Esophagus muscularis mucosa (tissue), 4 donors: ENCODE results near the gene PTPN11. TPM values are rescaled to one million over a fixed set of nuclear protein-coding genes. Genes with fewer than 3 reads are reported as not detected.

Experiments
- DNase-seq: peaks from one replicate; pipeline ENCODE4 v3.0.0-alpha.2; 2017; ENCODE audit errors: extremely low spot score
- H3K27ac ChIP-seq, 4 donors: fragments of 200-600 bp; sonication (generic); replicated peaks in 1 of 4; 1 replicate in 3 of 4; 2 replicates in 1 of 4; pipeline ENCODE4 v1.5.1; 2016 to 2019; ENCODE audit warnings: mild to moderate bottlenecking in 1 of 4
- H3K27me3 ChIP-seq, 4 donors: fragments of 200-600 bp; sonication (generic); one replicate each; pipeline versions ENCODE4 v1.5.1 to v1.6.0; 2016 to 2019
- H3K36me3 ChIP-seq, 4 donors: fragments of 200-600 bp; sonication (generic); one replicate each; pipeline ENCODE4 v1.5.1; 2016 to 2019
- H3K4me1 ChIP-seq, 4 donors: fragments of 200-600 bp; sonication (generic); one replicate each; pipeline ENCODE4 v1.5.1; 2016 to 2019
- H3K4me3 ChIP-seq, 4 donors: fragments of 200-600 bp; sonication (generic); 1 replicate in 2 of 4; 2 replicates in 2 of 4; pipeline ENCODE4 v1.5.1; 2016 to 2019; ENCODE audit warnings: mild to moderate bottlenecking in 4 of 4, moderate library complexity in 1 of 4
- H3K9me3 ChIP-seq, 4 donors: fragments of 200-600 bp; sonication (generic); 1 replicate in 3 of 4; 2 replicates in 1 of 4; pipeline ENCODE4 v1.5.1; 2016 to 2019
- CTCF ChIP-seq, 3 experiments: fragments of 200-600 bp in 2 of 3; fragments of 450-650 bp in 1 of 3; sonication (generic) in 2 of 3; IDR thresholded peaks; one replicate each; pipeline ENCODE4 v1.5.1; 2017 to 2019; ENCODE audit warnings: antibody characterized with exemption in 3 of 3, mild to moderate bottlenecking in 2 of 3, moderate library complexity in 1 of 3
- EP300 ChIP-seq: sonication (generic); formaldehyde crosslinking; IDR thresholded peaks from one replicate; pipeline ENCODE4 v1.6.1; 2017; ENCODE audit warnings: antibody characterized with exemption
- POLR2A ChIP-seq: fragments of 450-650 bp; IDR thresholded peaks from one replicate; pipeline ENCODE4 v1.6.1; 2017; ENCODE audit warnings: antibody characterized with exemption, moderate library complexity, mild to moderate bottlenecking, low read depth
- POLR2AphosphoS5 ChIP-seq, 2 donors: sonication (generic); formaldehyde crosslinking; IDR thresholded peaks; one replicate each; pipeline ENCODE4 v1.6.1; 2017; ENCODE audit warnings: antibody characterized with exemption in 2 of 2
- WGBS: methylation state at CpG from one replicate; pipeline ENCODE4 v1.1.5; 2018; 5-methylcytosine and 5-hydroxymethylcytosine counted together
- intact Hi-C: fragments of 100-400 bp; cut with DNase I; formaldehyde crosslinking; loops from one replicate; pipeline ENCODE4 v1.15.1; 2023
- total RNA-seq, 4 donors: library from RNA; depleted of rRNA; stranded (reverse); fragments of >200 nt; gene quantifications; one replicate each; pipeline versions ENCODE4 v1.1.0 to v1.2.1, GENCODE V29; 2016

Gene PTPN11
- total RNA-seq, 4 donors from 2014 or later: 132 to 142 (median 139) TPM

GRCh38 chr12:112380663-112381405 is 37.9 kb upstream of the PTPN11 start:
- WGBS: 66% methylated on average over 24 of the region's 34 CpGs
- peak overlapping the region; percentile 82 to 91 (median 86) for H3K27ac ChIP-seq
- intact Hi-C loops: loop anchor here (10.0 kb wide), 2 partner anchors 186 to 436 kb away; no protein-coding TSS in a partner anchor
- DNase-seq: no peak
- H3K9me3 ChIP-seq: no peaks in the 10 kb centered on the region
- no peaks in the 10 kb centered on the region for H3K27me3 ChIP-seq
- TF ChIP-seq EP300 (no peak), POLR2AphosphoS5 (IDR thresholded peaks at IDR 0.05) (no peak), CTCF (IDR thresholded peaks at IDR 0.05) (no peak), POLR2A (no peak)
- H3K4me1 ChIP-seq: peaks cover 14 to 31% (median 27%) of the 10 kb centered on the region in 4 donors
- no peaks in the 10 kb centered on the region for H3K36me3 ChIP-seq
- H3K4me3 ChIP-seq: peak overlapping the region; percentile 92 to 99 (median 95)

GRCh38 chr12:112381406-112381882 is 37.3 kb upstream of the PTPN11 start:
- Histone ChIP-seq H3K9me3 (no peaks in the 10 kb centered on the region), H3K4me1 (peaks cover 14 to 31% (median 27%) of the 10 kb centered on the region in 4 donors), H3K27ac (peak overlapping the region; percentile 82 to 91 (median 86)), H3K36me3 (no peaks in the 10 kb centered on the region), H3K4me3 (peak overlapping the region; percentile 92 to 99 (median 95)), H3K27me3 (no peaks in the 10 kb centered on the region)
- no peak for TF ChIP-seq POLR2A
- no peak for TF ChIP-seq EP300
- TF ChIP-seq CTCF (IDR thresholded peaks at IDR 0.05): no peak
- no peak for TF ChIP-seq POLR2AphosphoS5 (IDR thresholded peaks at IDR 0.05)
- WGBS: 2% methylated on average over 22 of the region's 33 CpGs
- intact Hi-C loops: loop anchor here (10.0 kb wide), 2 partner anchors 187 to 437 kb away; no protein-coding TSS in a partner anchor
- DNase-seq: no peak

GRCh38 chr12:112381883-112382796 is 36.6 kb upstream of the PTPN11 start, which contains the start of gene HECTD4:
HECTD4 (minus strand) TSS chr12:112382431; CDS start chr12:112382128, 303 bp downstream.
- Histone ChIP-seq H3K27ac (peak within 1 kb of the TSS; percentile 82 to 91 (median 86)), H3K27me3 (no peaks in the 10 kb centered on the region), H3K4me3 (peak within 1 kb of the TSS; percentile 92 to 99 (median 95)), H3K36me3 (no peaks in the 10 kb centered on the region), H3K9me3 (no peaks in the 10 kb centered on the region), H3K4me1 (peaks cover 14 to 32% (median 24%) of the 10 kb centered on the region in 4 donors)
- intact Hi-C loops: loop anchor here (10.0 kb wide), 2 partner anchors 187 to 437 kb away; no protein-coding TSS in a partner anchor
- TF ChIP-seq POLR2AphosphoS5 (IDR thresholded peaks at IDR 0.05) (peak; percentile 83 to 91), POLR2A (no peak), CTCF (IDR thresholded peaks at IDR 0.05) (peak in 1 of 3 experiments; percentile 27)
- WGBS: under 1% methylated on average over 9 of the region's 106 CpGs
- peak; percentile 96 for DNase-seq

DNA sequence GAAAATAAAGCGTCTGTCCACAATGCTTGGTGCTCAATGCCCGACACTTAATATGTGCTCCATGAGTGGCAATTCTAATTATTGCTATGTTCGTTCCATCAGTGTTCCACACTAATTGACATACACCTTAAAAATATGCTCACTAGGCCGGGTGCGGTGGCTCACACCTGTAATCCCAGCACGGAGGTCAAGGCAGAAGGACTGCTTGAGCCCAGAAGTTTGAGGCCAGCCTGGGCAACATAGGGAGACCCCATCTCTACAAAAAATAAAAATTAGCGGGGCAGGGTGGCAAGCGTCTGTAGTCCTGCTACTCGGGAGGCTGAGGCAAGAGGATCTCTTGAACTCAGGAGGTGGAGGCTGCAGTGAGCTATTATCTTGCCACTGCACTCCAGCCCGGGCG is 35.9 kb upstream of the PTPN11 start:
- 96% methylated on average over 11 of the region's 11 CpGs for WGBS
- H3K27me3 ChIP-seq: no peaks in the 10 kb centered on the region
- peak overlapping the region; percentile 82 to 91 (median 86) for H3K27ac ChIP-seq
- H3K36me3 ChIP-seq: no peaks in the 10 kb centered on the region
- DNase-seq: no peak
- peak overlapping the region; percentile 92 to 99 (median 95) for H3K4me3 ChIP-seq
- intact Hi-C loops: loop anchor here (10.0 kb wide), 2 partner anchors 188 to 438 kb away; no protein-coding TSS in a partner anchor
- peaks cover 14 to 39% (median 30%) of the 10 kb centered on the region in 4 donors for H3K4me1 ChIP-seq
- H3K9me3 ChIP-seq: no peaks in the 10 kb centered on the region
- no peak for TF ChIP-seq CTCF (IDR thresholded peaks at IDR 0.05)
- TF ChIP-seq POLR2A: no peak
- no peak for TF ChIP-seq POLR2AphosphoS5 (IDR thresholded peaks at IDR 0.05)
- TF ChIP-seq EP300: no peak
